CD4-positive, alpha-beta T cell (primary cell): ENCODE results near the gene C5orf63. TPM values are rescaled to one million over a fixed set of nuclear protein-coding genes. Genes with fewer than 3 reads are reported as not detected.
"Not testable (repeated sequence)": the region's sequence is repeated elsewhere in the genome, so short reads cannot be mapped to it uniquely, and the experiment has no call there.

Source experiments
- ATAC-seq: fragments of 200-7000 bp; cut with Tn5 transposase; one replicate; pipeline ENCODE4 v1.10.0; 2022; ENCODE audit warnings: mild to moderate bottlenecking; ENCODE audit not compliant: poor library complexity
- CTCF ChIA-PET: fragments of 350-600 bp; sonication (Branson Sonifier 250); formaldehyde crosslinking; loops from one replicate; lab custom pipeline; 2021; ENCODE audit warnings: antibody characterized with exemption, inconsistent platforms; lab: Charles Lee
- POLR2A ChIA-PET: fragments of 350-600 bp; sonication (Branson Sonifier 250); formaldehyde crosslinking; loops from one replicate; lab custom pipeline; 2021; ENCODE audit warnings: antibody characterized with exemption, inconsistent platforms; lab: Charles Lee
- DNase-seq, 14 experiments: peaks; one replicate each; pipeline ENCODE4 v3.0.0-alpha.2; 2013 to 2020; ENCODE audit warnings: mixed read lengths in 2 of 14
- H3K27ac ChIP-seq, 2 donors: one replicate each; pipeline versions ENCODE4 v1.5.1 to v1.7.0; 2013; ENCODE audit warnings: low read length in 2 of 2, low read depth in 1 of 2, mild to moderate bottlenecking in 1 of 2
- H3K27me3 ChIP-seq, 2 experiments: 1 replicate in 1 of 2; 2 replicates in 1 of 2; pipeline versions ENCODE4 v1.6.1 to v1.7.0; 2013; ENCODE audit warnings: low read length in 2 of 2, control low read depth in 1 of 2, mild to moderate bottlenecking in 1 of 2, moderate library complexity in 1 of 2; ENCODE audit not compliant: insufficient read depth in 2 of 2, control insufficient read depth in 1 of 2
- H3K36me3 ChIP-seq: one replicate; pipeline ENCODE4 v1.6.1; 2013; ENCODE audit warnings: low read length, control low read depth; ENCODE audit not compliant: insufficient read depth
- H3K4me1 ChIP-seq: one replicate; pipeline ENCODE4 v1.6.1; 2013; ENCODE audit warnings: low read length, control low read depth; ENCODE audit not compliant: insufficient read depth
- H3K4me3 ChIP-seq: one replicate; pipeline ENCODE4 v1.5.1; 2013; ENCODE audit warnings: mild to moderate bottlenecking, low read length, moderate library complexity
- H3K9me3 ChIP-seq, 2 experiments: 1 replicate in 1 of 2; 2 replicates in 1 of 2; pipeline versions ENCODE4 v1.6.1 to v1.7.0; 2013; ENCODE audit warnings: low read length in 2 of 2, mild to moderate bottlenecking in 2 of 2, control low read depth in 1 of 2, moderate library complexity in 1 of 2; ENCODE audit not compliant: control insufficient read depth in 1 of 2, insufficient read depth in 1 of 2
- H3K27ac Mint-ChIP-seq: one replicate; pipeline ENCODE4 v1.8.0; 2020; ENCODE audit warnings: mixed read lengths
- H3K27me3 Mint-ChIP-seq: one replicate; pipeline ENCODE4 v1.8.0; 2021; ENCODE audit warnings: mixed read lengths
- H3K36me3 Mint-ChIP-seq: one replicate; pipeline ENCODE4 v1.8.0; 2021; ENCODE audit warnings: low read depth, mixed read lengths
- H3K4me1 Mint-ChIP-seq: one replicate; pipeline ENCODE4 v1.8.0; 2021; ENCODE audit warnings: low read depth, mixed read lengths
- H3K4me3 Mint-ChIP-seq: one replicate; pipeline ENCODE4 v1.8.0; 2020; ENCODE audit warnings: mild to moderate bottlenecking, mixed read lengths
- H3K9me3 Mint-ChIP-seq: one replicate; pipeline ENCODE4 v1.8.0; 2020; ENCODE audit warnings: mixed read lengths
- CTCF ChIP-seq: fragments of 200-600 bp; IDR thresholded peaks from one replicate; pipeline ENCODE4 v1.8.0; 2022; ENCODE audit warnings: antibody characterized with exemption, mild to moderate bottlenecking
- intact Hi-C, 2 experiments: fragments of 100-400 bp; cut with DNase I in 1 of 2; cut with micrococcal nuclease in 1 of 2; formaldehyde crosslinking; loops; one replicate each; pipeline versions ENCODE4 v1.15.1 to v1.9.0; 2023 to 2025; cut with DNase I, micrococcal nuclease
- total RNA-seq, 174 experiments: library from RNA in 2 of 174; stranded (reverse) in 2 of 174; gene quantifications; one replicate each; pipeline ENCODE4 v1.2.3 and lab custom pipeline; 2021 to 2026

The C5orf63 gene
- total RNA-seq, 2 experiments from 2014 or later = 5.1 to 5.7 TPM

GRCh38 chr5:127006744-127007143 is 66.6 kb downstream of the C5orf63 start:
- H3K27me3 ChIP-seq = no peaks in the 10 kb centered on the region
- Mint-ChIP-seq H3K4me3 (no peak overlapping the region), H3K27me3 (no peaks in the 10 kb centered on the region), H3K9me3 (no peaks in the 10 kb centered on the region), H3K36me3 (no peaks in the 10 kb centered on the region), H3K27ac (no peak overlapping the region), H3K4me1 (peaks cover 13% of the 10 kb centered on the region)
- H3K9me3 ChIP-seq = peaks cover 0 to 4% of the 10 kb centered on the region in 2 experiments
- no peaks in the 10 kb centered on the region for H3K36me3 ChIP-seq
- ATAC-seq (no peak), DNase-seq (no peak)
- no peak overlapping the region for H3K4me3 ChIP-seq
- ChIA-PET CTCF (no interaction called here), POLR2A (interaction anchor here (0.9 kb wide), 2 partner anchors 23 to 161 kb away, joined by 3 read pairs; no protein-coding TSS in a partner anchor)
- no peak for TF ChIP-seq CTCF
- H3K4me1 ChIP-seq = peaks cover under 1% of the 10 kb centered on the region
- no peak overlapping the region for H3K27ac ChIP-seq
- intact Hi-C loops = no loop called here

GRCh38 chr5:127005282-127005681 is 68.0 kb downstream of the C5orf63 start:
- H3K4me1 ChIP-seq, CTCF ChIA-PET, DNase-seq, POLR2A ChIA-PET, H3K4me3 ChIP-seq, H3K27me3 ChIP-seq, H3K36me3 Mint-ChIP-seq, H3K27ac Mint-ChIP-seq, H3K4me1 Mint-ChIP-seq, H3K9me3 ChIP-seq, H3K36me3 ChIP-seq, H3K4me3 Mint-ChIP-seq, H3K9me3 Mint-ChIP-seq, H3K27ac ChIP-seq, ATAC-seq, H3K27me3 Mint-ChIP-seq, intact Hi-C loops: not testable (repeated sequence)

DNA sequence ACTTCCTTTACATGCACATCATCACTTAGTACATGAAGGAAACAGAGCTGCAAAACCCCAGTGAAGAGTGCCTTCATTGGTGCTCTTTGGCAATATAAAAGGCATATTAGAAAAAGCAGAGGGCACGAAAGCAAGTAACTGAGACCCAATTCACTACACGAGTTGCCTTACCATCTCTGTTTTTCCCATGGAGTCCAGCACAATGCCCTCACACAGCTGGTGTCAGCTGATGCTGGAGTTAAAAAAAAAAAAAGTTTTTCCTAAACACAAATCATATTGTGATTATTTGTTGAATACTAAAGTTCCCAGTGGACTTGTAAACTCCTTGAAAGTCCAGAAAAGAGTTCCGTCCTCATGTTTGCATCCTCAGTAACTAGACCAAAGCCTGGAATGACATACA is 68.6 kb downstream of the C5orf63 start:
- ChIA-PET CTCF (no interaction called here), POLR2A (interaction anchor here (0.6 kb wide), 1 partner anchor 10 kb away, joined by 3 read pairs; no protein-coding TSS in a partner anchor)
- Histone ChIP-seq H3K27me3 (no peaks in the 10 kb centered on the region), H3K27ac (no peak overlapping the region), H3K36me3 (no peaks in the 10 kb centered on the region), H3K9me3 (peaks cover 0 to 4% of the 10 kb centered on the region in 2 experiments), H3K4me3 (no peak overlapping the region), H3K4me1 (no peaks in the 10 kb centered on the region)
- no peak for TF ChIP-seq CTCF
- intact Hi-C loops = no loop called here
- Mint-ChIP-seq H3K27ac (no peak overlapping the region), H3K4me3 (no peak overlapping the region), H3K27me3 (no peaks in the 10 kb centered on the region), H3K4me1 (peaks cover 7% of the 10 kb centered on the region), H3K36me3 (no peaks in the 10 kb centered on the region), H3K9me3 (no peaks in the 10 kb centered on the region)
- DNase-seq (no peak), ATAC-seq (no peak)

GRCh38 chr5:127003798-127004495 is 69.4 kb downstream of the C5orf63 start:
- no peak overlapping the region for H3K27ac Mint-ChIP-seq
- H3K4me3 Mint-ChIP-seq = no peak overlapping the region
- TF ChIP-seq CTCF = no peak
- intact Hi-C loops = no loop called here
- Histone ChIP-seq H3K36me3 (no peaks in the 10 kb centered on the region), H3K27ac (no peak overlapping the region), H3K4me3 (no peak overlapping the region), H3K27me3 (no peaks in the 10 kb centered on the region), H3K4me1 (no peaks in the 10 kb centered on the region), H3K9me3 (peaks cover 0 to 4% of the 10 kb centered on the region in 2 experiments)
- ATAC-seq (no peak), DNase-seq (no peak)
- ChIA-PET CTCF (no interaction called here), POLR2A (no interaction called here)
- H3K4me1 Mint-ChIP-seq = peaks cover 7% of the 10 kb centered on the region
- H3K36me3 Mint-ChIP-seq = no peaks in the 10 kb centered on the region
- H3K9me3 Mint-ChIP-seq = no peaks in the 10 kb centered on the region
- no peaks in the 10 kb centered on the region for H3K27me3 Mint-ChIP-seq
